Measurements from ENCODE around the gene NLRC4.

GRCh38 chr2:32212295-32212694 is 52.4 kb downstream of the NLRC4 start:
- TF ChIP-seq NFXL1 (IDR thresholded peaks at IDR 0.05; ENCODE audit: borderline replicate concordance) (no peak), ZNF384 (IDR thresholded peaks at IDR 0.05; ENCODE audit: borderline replicate concordance, low read depth, low read length) (no peak), CTCF (IDR thresholded peaks at IDR 0.05 in 2 of 3, conservative IDR thresholded peaks at IDR 0.05 in 1 of 3; ENCODE audit: control insufficient read depth in 2 of 3, extremely low read depth in 1 of 3, insufficient read depth in 1 of 3, low read depth in 3 of 3, low read length in 3 of 3) (peak in 2 of 3 experiments; percentile 8 to 25; a peak in 2 of 6 replicates), EZH2 (IDR thresholded peaks at IDR 0.05; ENCODE audit: borderline replicate concordance, control insufficient read depth, low read depth, low read length) (no peak), CREM (IDR thresholded peaks at IDR 0.05; ENCODE audit: low read depth) (no peak)
